ENCODE measurements around the gene MRNIP. TPM values are rescaled to one million over a fixed set of nuclear protein-coding genes. Genes with fewer than 3 reads are reported as not detected.

MRNIP gene
- total and polyA plus RNA-seq, 10 donors: 34.9 to 107 (median 49.4) TPM

DNA sequence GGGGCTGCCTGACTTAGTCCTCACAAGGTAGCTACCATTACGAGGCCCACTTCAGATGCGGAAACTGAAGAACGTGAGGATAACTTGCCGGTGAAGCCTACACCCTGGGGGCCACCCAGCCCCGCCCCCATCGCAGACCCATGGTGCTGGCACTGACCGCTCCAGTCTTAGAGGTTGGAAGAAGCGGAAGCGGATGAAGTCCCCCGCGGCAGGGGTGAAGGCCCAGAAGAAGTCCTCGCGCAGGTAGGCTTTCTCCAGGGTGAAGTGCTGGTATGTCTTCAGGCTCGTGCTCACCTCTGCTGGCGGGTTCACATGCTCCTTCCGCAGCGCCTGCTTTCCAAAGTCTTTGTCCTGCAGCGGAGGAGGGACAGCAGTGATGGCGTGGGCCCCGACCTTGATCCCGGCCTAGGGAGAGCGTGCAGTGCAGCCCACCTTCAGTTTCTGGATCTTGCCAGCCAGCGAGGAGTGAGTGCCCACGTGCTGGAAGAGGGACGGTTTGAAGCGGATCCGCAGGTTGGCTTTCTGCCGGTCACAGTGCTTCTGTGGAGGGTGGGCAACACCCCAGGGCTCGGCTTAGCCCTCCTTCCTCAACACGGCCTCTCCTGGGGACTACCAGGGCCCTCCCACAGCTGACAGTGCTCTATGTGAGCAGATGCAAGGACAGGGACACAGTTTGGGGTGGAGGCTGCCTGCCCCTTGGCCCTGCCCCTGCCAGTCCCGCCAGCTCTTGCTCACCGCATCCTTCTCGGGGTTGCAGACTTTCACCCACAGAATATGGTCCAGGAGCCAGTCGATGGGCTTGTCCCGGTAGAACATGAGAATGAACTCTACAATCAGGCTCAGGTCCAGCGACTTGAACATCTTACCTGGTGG, 59.6 kb downstream of the MRNIP start:
- Histone ChIP-seq H3K27me3 (replicated peaks in 1 of 7) (no peaks in the 10 kb centered on the region), H3K9me3 (no peaks in the 10 kb centered on the region), H3K4me3 (no peak overlapping the region), H3K4me1 (peaks cover 28 to 66% (median 56%) of the 10 kb centered on the region in 6 donors), H3K36me3 (peaks cover 0 to 48% (median 42%) of the 10 kb centered on the region in 6 donors), H3K27ac (no peak overlapping the region)
- WGBS, 5 donors: 96 to 97% (median 96%) methylated on average over 32 to 36 of the region's 36 CpGs
- intact Hi-C loops (cut with DNase I; ENCODE audit: low total_unique reads): no loop called here
- TF ChIP-seq, protein P1, sequence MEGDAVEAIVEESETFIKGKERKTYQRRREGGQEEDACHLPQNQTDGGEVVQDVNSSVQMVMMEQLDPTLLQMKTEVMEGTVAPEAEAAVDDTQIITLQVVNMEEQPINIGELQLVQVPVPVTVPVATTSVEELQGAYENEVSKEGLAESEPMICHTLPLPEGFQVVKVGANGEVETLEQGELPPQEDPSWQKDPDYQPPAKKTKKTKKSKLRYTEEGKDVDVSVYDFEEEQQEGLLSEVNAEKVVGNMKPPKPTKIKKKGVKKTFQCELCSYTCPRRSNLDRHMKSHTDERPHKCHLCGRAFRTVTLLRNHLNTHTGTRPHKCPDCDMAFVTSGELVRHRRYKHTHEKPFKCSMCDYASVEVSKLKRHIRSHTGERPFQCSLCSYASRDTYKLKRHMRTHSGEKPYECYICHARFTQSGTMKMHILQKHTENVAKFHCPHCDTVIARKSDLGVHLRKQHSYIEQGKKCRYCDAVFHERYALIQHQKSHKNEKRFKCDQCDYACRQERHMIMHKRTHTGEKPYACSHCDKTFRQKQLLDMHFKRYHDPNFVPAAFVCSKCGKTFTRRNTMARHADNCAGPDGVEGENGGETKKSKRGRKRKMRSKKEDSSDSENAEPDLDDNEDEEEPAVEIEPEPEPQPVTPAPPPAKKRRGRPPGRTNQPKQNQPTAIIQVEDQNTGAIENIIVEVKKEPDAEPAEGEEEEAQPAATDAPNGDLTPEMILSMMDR (IDR thresholded peaks at IDR 0.05 in 8 of 11, conservative IDR thresholded peaks at IDR 0.05 in 3 of 11): no peak
- TF ChIP-seq POLR2A (IDR thresholded peaks at IDR 0.05): no peak
- peak in 2 of 3 donors; percentile 9 to 28 for TF ChIP-seq POLR2AphosphoS5 (IDR thresholded peaks at IDR 0.05)
- DNase-seq: peak; percentile 69

- Histone ChIP-seq H3K27ac (no peak overlapping the region), H3K36me3 (peaks cover 0 to 48% (median 42%) of the 10 kb centered on the region in 6 donors), H3K4me1 (peaks cover 25 to 66% (median 56%) of the 10 kb centered on the region in 6 donors), H3K4me3 (no peak overlapping the region), H3K27me3 (replicated peaks in 1 of 7) (no peaks in the 10 kb centered on the region), H3K9me3 (no peaks in the 10 kb centered on the region)
- WGBS, 5 donors: 95 to 98% (median 96%) methylated on average over 18 to 23 of the region's 23 CpGs
- peak; percentile 71 for DNase-seq
- TF ChIP-seq, protein P1 (IDR thresholded peaks at IDR 0.05 in 8 of 11, conservative IDR thresholded peaks at IDR 0.05 in 3 of 11): no peak
- TF ChIP-seq POLR2AphosphoS5 (IDR thresholded peaks at IDR 0.05): peak in 2 of 3 donors; percentile 7 to 17
- intact Hi-C loops (cut with DNase I; ENCODE audit: low total_unique reads): no loop called here
Measured at GRCh38 chr5:179798144-179798770, 60.4 kb downstream of the MRNIP start.

DNA sequence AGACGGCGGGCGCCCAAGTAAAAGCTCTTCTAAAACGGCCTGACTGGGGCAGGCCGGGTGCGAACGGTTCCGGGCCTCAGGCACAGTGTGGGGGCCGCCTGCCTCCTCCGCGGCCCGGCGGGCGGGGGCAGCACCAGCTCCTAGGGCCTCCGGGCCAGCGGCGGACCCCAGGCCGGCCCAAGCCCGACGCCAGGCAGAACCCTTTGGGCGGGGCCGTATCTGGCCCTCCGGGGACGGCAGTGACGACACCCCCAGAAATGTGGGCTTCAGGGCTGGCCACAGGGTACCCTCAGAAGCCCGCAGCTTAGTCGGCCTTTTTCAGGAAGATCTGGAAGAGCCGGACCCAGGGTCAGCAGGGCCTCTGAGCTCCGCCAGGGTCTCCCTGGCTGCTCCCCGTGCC, 60.9 kb downstream of the MRNIP start:
- 89 to 96% (median 94%) methylated on average over 14 to 30 of the region's 30 CpGs for WGBS, 5 donors
- peaks cover 24 to 66% (median 56%) of the 10 kb centered on the region in 6 donors for H3K4me1 ChIP-seq
- H3K4me3 ChIP-seq: no peak overlapping the region
- intact Hi-C loops (cut with DNase I; ENCODE audit: low total_unique reads): no loop called here
- H3K27ac ChIP-seq: no peak overlapping the region
- H3K27me3 ChIP-seq (replicated peaks in 1 of 7): no peaks in the 10 kb centered on the region
- peaks cover 0 to 48% (median 42%) of the 10 kb centered on the region in 6 donors for H3K36me3 ChIP-seq
- peak; percentile 71 for DNase-seq
- H3K9me3 ChIP-seq: no peaks in the 10 kb centered on the region
- TF ChIP-seq, protein P1 (IDR thresholded peaks at IDR 0.05 in 8 of 11, conservative IDR thresholded peaks at IDR 0.05 in 3 of 11): no peak
- TF ChIP-seq POLR2A (IDR thresholded peaks at IDR 0.05) (no peak), POLR2AphosphoS5 (IDR thresholded peaks at IDR 0.05) (peak in 1 of 3 donors; percentile 3)
